GM12878 (cell line): ENCODE data around the gene TTLL6. TPM values are rescaled to one million over a fixed set of nuclear protein-coding genes. Genes with fewer than 3 reads are reported as not detected.

ENCODE experiments used
- CBFB ChIP-seq: IDR thresholded peaks from 2 replicates; pipeline ENCODE4 v1.6.1; 2016; ENCODE audit warnings: antibody characterized with exemption, low read depth
- CBX3 ChIP-seq: fragments of 200-600 bp; sonication (generic); IDR thresholded peaks from 2 replicates; pipeline ENCODE4 v1.6.1; 2016; ENCODE audit warnings: low read depth, borderline replicate concordance
- CBX5 ChIP-seq: sonication (generic); IDR thresholded peaks from 2 replicates; pipeline ENCODE4 v1.6.1; 2016; ENCODE audit warnings: low read depth, moderate library complexity, mild to moderate bottlenecking, inconsistent platforms
- CHD4 ChIP-seq: fragments of 200-600 bp; sonication (generic); IDR thresholded peaks from 2 replicates; pipeline ENCODE4 v1.6.1; 2016; ENCODE audit warnings: mild to moderate bottlenecking
- CREM ChIP-seq: IDR thresholded peaks from 2 replicates; pipeline ENCODE4 v1.6.1; 2014; ENCODE audit warnings: antibody characterized with exemption, low read depth
- EED ChIP-seq: sonication (generic); IDR thresholded peaks from 2 replicates; pipeline ENCODE4 v1.6.1; 2016; ENCODE audit warnings: antibody characterized with exemption, low read depth
- FOS ChIP-seq: IDR thresholded peaks from 3 replicates; pipeline ENCODE4 v1.6.1; 2011; ENCODE audit warnings: borderline replicate concordance; ENCODE audit not compliant: insufficient read length; ENCODE audit errors: extremely low read depth
- HDAC6 ChIP-seq: fragments of 200-600 bp; sonication (generic); IDR thresholded peaks from one replicate; pipeline ENCODE4 v1.8.0; 2017; ENCODE audit warnings: antibody characterized with exemption; ENCODE audit not compliant: unreplicated experiment
- IRF3 ChIP-seq: fragments of 450-650 bp; IDR thresholded peaks from 2 replicates; pipeline ENCODE4 v1.6.1; 2014; ENCODE audit warnings: mild to moderate bottlenecking
- MTA3 ChIP-seq: IDR thresholded peaks from 2 replicates; pipeline ENCODE4 v1.6.1; 2012; ENCODE audit warnings: low read length, inconsistent platforms, borderline replicate concordance
- MXI1 ChIP-seq: fragments of 150-350 bp; IDR thresholded peaks from 2 replicates; pipeline ENCODE4 v1.6.1; 2011; ENCODE audit warnings: low read depth, mild to moderate bottlenecking, inconsistent platforms, low read length, improper control_type of control experiment
- MYC ChIP-seq: IDR thresholded peaks from 2 replicates; pipeline ENCODE4 v1.6.1; 2011; ENCODE audit warnings: mild to moderate bottlenecking, low read length, moderate library complexity, inconsistent platforms; ENCODE audit not compliant: insufficient read depth, insufficient replicate concordance, insufficient read length, severe bottlenecking
- NFIC ChIP-seq: IDR thresholded peaks from 2 replicates; pipeline ENCODE4 v1.6.1; 2012; ENCODE audit warnings: low read depth, mild to moderate bottlenecking, inconsistent platforms, low read length, moderate library complexity
- NR2C1 ChIP-seq: fragments of 450-650 bp; IDR thresholded peaks from 2 replicates; pipeline ENCODE4 v1.6.1; 2017; ENCODE audit warnings: antibody characterized with exemption, mild to moderate bottlenecking, moderate library complexity
- NR2C2 ChIP-seq: IDR thresholded peaks from 2 replicates; pipeline ENCODE4 v1.6.1; 2011; ENCODE audit warnings: borderline replicate concordance, low read depth; ENCODE audit not compliant: control insufficient read depth, insufficient read length
- POLR2A ChIP-seq: IDR thresholded peaks from 2 replicates; pipeline ENCODE4 v1.6.1; 2011; ENCODE audit warnings: low read depth, mild to moderate bottlenecking, low read length
- RAD51 ChIP-seq: fragments of 450-650 bp; IDR thresholded peaks from 2 replicates; pipeline ENCODE4 v1.6.1; 2016; ENCODE audit warnings: moderate library complexity, mild to moderate bottlenecking, inconsistent platforms
- REST ChIP-seq: IDR thresholded peaks from 2 replicates; pipeline ENCODE4 v1.6.1; 2012; ENCODE audit warnings: mild to moderate bottlenecking, low read depth, low read length
- SMARCA5 ChIP-seq: fragments of 450-650 bp; IDR thresholded peaks from 2 replicates; pipeline ENCODE4 v1.6.1; 2017; ENCODE audit warnings: mild to moderate bottlenecking
- SREBF2 ChIP-seq: IDR thresholded peaks from 2 replicates; pipeline ENCODE4 v1.6.1; 2012; ENCODE audit warnings: mild to moderate bottlenecking, low read length
- YBX1 ChIP-seq: fragments of 450-650 bp; IDR thresholded peaks from 2 replicates; pipeline ENCODE4 v1.6.1; 2016; ENCODE audit warnings: antibody characterized with exemption
- polyA plus RNA-seq, 11 experiments: library from polyadenylated mRNA; depleted of rRNA in 4 of 11; unstranded in 6 of 11; stranded (reverse) in 5 of 11; fragments of >200 nt; fragmentation: Nextera tagmentation in 4 of 11; fragmentation: Illumina TruSeq in 1 of 11; extraction: Ambion mirVana in 4 of 11; extraction: Trizol in 1 of 11; gene quantifications; 1 replicate in 1 of 11; 2 replicates in 10 of 11; pipeline versions ENCODE4 v1.2.1 to v1.2.3, GENCODE V29; 2011 to 2016; ENCODE audit warnings: inconsistent platforms in 2 of 11, missing spikeins in 2 of 11, low read depth in 1 of 11
- total RNA-seq, 4 experiments: library from RNA; depleted of rRNA in 3 of 4; stranded (reverse); fragments of >200 nt in 3 of 4; fragmentation: Illumina TruSeq in 1 of 4; extraction: Trizol in 1 of 4; gene quantifications; 2 replicates each; pipeline versions ENCODE4 v1.2.1 to v1.2.3, GENCODE V29; 2013 to 2021
- TF ChIP-seq, protein P1 (sequence below): fragments of 450-650 bp; IDR thresholded peaks from 2 replicates; pipeline ENCODE4 v1.6.1; 2017; ENCODE audit warnings: antibody characterized with exemption, mild to moderate bottlenecking, moderate library complexity
- TF ChIP-seq, protein P2 (sequence below): IDR thresholded peaks from 2 replicates; pipeline ENCODE4 v1.6.1; 2012; ENCODE audit warnings: low read depth, low read length, improper control_type of control experiment

TTLL6 gene
- total and polyA plus RNA-seq, 10 of the 15 experiments (the other 5 are each of a cell fraction or from before 2014, with no cell fraction given) = 0.06 to 0.36 (median 0.13) TPM; not detected in 4

GRCh38 chr17:48830840-48831548, 14.0 kb upstream of the TTLL6 start, which contains the start of gene CALCOCO2 (continued):
- peak; percentile 67 for TF ChIP-seq NR2C1
- TF ChIP-seq MXI1 = no peak
- TF ChIP-seq RAD51 = no peak
- no peak for TF ChIP-seq IRF3
- peak; percentile 33; the same call in 1 of the 2 replicates for TF ChIP-seq EED
- TF ChIP-seq CBFB = no peak; the same call in 1 of the 2 replicates
- no peak for TF ChIP-seq NFIC
- TF ChIP-seq, protein P1, sequence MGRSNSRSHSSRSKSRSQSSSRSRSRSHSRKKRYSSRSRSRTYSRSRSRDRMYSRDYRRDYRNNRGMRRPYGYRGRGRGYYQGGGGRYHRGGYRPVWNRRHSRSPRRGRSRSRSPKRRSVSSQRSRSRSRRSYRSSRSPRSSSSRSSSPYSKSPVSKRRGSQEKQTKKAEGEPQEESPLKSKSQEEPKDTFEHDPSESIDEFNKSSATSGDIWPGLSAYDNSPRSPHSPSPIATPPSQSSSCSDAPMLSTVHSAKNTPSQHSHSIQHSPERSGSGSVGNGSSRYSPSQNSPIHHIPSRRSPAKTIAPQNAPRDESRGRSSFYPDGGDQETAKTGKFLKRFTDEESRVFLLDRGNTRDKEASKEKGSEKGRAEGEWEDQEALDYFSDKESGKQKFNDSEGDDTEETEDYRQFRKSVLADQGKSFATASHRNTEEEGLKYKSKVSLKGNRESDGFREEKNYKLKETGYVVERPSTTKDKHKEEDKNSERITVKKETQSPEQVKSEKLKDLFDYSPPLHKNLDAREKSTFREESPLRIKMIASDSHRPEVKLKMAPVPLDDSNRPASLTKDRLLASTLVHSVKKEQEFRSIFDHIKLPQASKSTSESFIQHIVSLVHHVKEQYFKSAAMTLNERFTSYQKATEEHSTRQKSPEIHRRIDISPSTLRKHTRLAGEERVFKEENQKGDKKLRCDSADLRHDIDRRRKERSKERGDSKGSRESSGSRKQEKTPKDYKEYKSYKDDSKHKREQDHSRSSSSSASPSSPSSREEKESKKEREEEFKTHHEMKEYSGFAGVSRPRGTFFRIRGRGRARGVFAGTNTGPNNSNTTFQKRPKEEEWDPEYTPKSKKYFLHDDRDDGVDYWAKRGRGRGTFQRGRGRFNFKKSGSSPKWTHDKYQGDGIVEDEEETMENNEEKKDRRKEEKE = no peak
- no peak for TF ChIP-seq CBX5
- TF ChIP-seq REST = peak; percentile 66
- no peak for TF ChIP-seq SMARCA5
- no peak for TF ChIP-seq SREBF2
- no peak for TF ChIP-seq CHD4
- TF ChIP-seq, protein P2, sequence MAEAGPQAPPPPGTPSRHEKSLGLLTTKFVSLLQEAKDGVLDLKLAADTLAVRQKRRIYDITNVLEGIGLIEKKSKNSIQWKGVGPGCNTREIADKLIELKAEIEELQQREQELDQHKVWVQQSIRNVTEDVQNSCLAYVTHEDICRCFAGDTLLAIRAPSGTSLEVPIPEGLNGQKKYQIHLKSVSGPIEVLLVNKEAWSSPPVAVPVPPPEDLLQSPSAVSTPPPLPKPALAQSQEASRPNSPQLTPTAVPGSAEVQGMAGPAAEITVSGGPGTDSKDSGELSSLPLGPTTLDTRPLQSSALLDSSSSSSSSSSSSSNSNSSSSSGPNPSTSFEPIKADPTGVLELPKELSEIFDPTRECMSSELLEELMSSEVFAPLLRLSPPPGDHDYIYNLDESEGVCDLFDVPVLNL = no peak
- TF ChIP-seq NR2C2 = no peak
- no peak for TF ChIP-seq HDAC6
- TF ChIP-seq FOS = no peak
- no peak for TF ChIP-seq MTA3
- TF ChIP-seq MYC = no peak
- no peak for TF ChIP-seq CBX3
- TF ChIP-seq POLR2A = peak; percentile 88
- no peak for TF ChIP-seq YBX1
- TF ChIP-seq CREM = peak; percentile 89
